HFF-Myc (cell line): ENCODE results near the gene NTN1.

ENCODE experiments used
- DNase-seq: peaks from one replicate; pipeline ENCODE4 v3.0.0-alpha.2; 2011; ENCODE audit warnings: low read depth; ENCODE audit errors: extremely low read depth
- H3K4me3 ChIP-seq: replicated peaks from 2 replicates; pipeline ENCODE4 v1.5.1; 2011; ENCODE audit warnings: low read depth, mild to moderate bottlenecking, control low read depth, low read length
- TF ChIP-seq, protein P1 (sequence below): IDR thresholded peaks from 2 replicates; pipeline ENCODE4 v1.5.1; 2012; ENCODE audit warnings: mild to moderate bottlenecking, low read depth, low read length, control low read depth; ENCODE audit errors: missing control alignments

NTN1 gene

DNA sequence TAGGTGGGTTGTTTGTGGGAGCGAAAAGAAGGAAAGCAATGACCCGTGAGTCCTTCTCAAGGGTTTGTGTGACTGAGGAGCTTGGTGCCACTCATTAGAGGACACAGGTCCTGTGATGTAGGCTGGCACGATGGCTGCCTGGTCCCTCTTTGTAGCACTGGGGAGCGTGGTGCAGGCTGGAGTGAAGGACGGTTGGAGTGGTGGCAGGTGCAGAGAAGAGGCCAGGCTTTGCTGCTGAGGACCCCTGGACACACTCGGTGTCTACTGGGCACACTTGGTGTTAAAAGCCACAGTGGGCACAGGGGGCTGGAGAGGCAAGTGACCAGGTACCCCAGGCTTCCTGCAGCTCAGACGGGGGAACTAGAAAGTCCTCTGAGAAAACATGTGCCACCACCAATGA lies 106.0 kb downstream of the NTN1 start:
- DNase-seq: no peak
- TF ChIP-seq, protein P1, sequence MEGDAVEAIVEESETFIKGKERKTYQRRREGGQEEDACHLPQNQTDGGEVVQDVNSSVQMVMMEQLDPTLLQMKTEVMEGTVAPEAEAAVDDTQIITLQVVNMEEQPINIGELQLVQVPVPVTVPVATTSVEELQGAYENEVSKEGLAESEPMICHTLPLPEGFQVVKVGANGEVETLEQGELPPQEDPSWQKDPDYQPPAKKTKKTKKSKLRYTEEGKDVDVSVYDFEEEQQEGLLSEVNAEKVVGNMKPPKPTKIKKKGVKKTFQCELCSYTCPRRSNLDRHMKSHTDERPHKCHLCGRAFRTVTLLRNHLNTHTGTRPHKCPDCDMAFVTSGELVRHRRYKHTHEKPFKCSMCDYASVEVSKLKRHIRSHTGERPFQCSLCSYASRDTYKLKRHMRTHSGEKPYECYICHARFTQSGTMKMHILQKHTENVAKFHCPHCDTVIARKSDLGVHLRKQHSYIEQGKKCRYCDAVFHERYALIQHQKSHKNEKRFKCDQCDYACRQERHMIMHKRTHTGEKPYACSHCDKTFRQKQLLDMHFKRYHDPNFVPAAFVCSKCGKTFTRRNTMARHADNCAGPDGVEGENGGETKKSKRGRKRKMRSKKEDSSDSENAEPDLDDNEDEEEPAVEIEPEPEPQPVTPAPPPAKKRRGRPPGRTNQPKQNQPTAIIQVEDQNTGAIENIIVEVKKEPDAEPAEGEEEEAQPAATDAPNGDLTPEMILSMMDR: no peak
- H3K4me3 ChIP-seq: no peak overlapping the region

DNA sequence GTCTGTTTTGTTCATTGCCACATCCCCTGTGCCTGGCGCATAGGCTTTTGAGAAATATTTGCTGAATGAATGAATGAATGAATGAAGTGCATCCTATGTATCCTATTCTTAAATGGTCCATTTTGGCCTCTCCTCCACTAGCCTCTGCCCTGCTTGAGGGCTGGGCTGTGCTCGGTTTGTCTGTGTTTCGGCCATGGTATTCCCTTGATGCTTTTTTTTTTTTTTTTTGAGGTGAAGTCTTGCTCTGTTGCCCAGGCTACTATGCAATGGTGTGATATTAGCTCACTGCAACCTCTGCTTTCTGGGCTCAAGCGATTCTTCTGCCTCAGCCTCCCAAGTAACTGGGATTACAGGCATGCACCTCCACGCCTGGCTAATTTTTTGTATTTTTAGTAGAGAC lies 110.1 kb downstream of the NTN1 start:
- TF ChIP-seq, protein P1: no peak
- H3K4me3 ChIP-seq: no peak overlapping the region
- DNase-seq: no peak

DNA sequence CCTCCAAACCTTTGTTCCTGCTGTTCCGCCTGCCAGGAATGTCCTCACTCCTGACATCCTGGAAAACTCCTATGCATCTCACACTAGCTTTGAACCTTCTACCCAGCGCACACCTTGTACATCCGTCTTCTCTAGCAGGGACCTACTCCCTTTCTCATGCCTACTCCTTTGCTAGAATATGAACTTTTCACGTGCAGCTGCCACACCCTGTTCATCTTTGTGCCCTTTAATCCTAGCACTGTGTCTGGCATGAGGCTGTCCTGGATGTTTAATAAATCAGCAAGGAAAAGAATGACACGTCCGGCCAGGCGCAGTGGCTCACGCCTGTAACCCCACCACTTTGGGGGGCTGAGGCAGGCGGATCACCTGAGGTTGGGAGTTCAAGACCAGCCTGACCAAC lies 111.0 kb downstream of the NTN1 start:
- TF ChIP-seq, protein P1: no peak
- no peak for DNase-seq
- H3K4me3 ChIP-seq: no peak overlapping the region

DNA sequence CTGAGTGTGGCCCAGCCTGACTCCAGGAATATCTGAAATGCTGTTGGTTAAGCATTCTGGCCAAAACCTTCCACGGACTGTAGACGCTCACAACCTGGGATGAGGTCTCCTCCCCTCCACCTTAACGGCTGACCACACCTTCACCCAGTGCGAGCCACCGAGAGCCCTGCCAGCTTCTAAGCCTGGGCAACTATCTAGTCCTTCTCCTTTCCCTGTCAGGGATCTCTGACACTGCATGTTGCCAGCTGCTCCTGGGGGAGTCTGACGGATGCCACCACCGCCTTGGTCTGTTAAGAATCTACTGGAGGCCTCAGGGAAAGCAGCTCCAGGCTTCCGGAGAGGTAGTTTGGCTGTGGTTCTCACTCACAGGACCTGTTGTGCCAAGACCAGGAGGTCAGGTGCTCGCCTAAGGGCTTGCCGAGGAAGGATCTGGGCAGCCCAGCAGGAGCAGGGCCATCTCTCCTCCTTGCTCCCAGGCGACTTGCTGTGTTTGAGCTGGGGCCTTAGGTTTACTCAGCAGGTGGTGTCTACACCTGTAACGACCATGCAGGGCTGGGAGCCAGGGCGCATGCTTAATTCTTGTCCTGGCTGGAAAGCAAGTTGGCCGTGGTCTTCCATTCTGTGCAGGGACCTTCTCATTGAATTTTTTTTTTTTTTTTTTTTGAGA lies 111.8 kb downstream of the NTN1 start:
- no peak overlapping the region for H3K4me3 ChIP-seq
- DNase-seq: no peak
- TF ChIP-seq, protein P1: no peak

DNA sequence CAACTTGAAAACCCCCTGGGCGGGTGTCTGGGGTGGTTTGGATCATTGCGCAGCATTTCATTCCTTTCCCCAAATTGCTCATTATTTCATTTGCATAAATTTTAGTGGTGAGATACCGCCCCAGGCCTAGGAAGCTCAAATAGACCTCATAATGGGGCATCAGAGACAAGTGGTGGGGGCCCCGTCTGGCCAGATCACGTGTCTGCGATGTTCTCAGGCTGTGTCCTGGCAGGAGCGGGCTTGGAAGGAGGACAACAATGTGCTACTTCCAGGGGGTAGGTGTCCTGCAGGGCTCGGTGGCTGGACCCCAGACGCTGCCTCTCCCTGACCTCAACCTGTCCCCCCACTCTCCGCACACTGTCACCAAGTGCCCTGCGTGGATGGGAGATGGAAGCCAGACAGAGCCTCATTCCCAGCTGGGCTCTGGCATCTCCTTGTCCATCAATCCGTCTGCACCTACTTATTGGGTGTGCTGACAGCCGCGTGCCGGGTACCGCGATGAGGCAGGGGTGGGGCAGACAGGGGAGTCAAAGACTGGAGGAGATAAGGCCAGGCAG lies 116.9 kb downstream of the NTN1 start:
- TF ChIP-seq, protein P1: no peak
- no peak overlapping the region for H3K4me3 ChIP-seq
- no peak for DNase-seq

DNA sequence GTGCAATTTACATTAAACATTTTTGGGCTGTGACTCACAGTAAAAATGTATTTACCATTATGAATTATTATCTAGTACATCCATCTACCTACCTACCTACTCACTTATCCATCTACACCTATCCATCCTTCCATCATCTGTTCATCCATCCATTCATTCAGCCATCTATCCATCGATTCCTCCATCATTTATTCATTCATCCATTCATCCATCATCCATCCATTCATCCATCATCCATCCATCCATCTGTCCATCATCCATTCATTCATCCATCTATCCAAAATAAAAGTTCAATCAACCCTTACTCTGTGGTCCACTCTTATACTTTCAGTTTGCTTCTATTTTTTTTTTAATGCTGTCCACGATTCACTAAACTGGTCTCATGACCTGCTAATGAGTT lies 118.4 kb downstream of the NTN1 start:
- no peak overlapping the region for H3K4me3 ChIP-seq
- TF ChIP-seq, protein P1: no peak
- DNase-seq: no peak
